Gastrocnemius medialis (tissue), 4 donors: ENCODE measurements around the gene PERP.
"Not testable (repeated sequence)": the region's sequence is repeated elsewhere in the genome, so short reads cannot be mapped to it uniquely, and the experiment has no call there.

Experiments
- CTCF ChIP-seq, 5 experiments: fragments of 450-650 bp in 3 of 5; fragments of 200-600 bp in 2 of 5; sonication (generic) in 2 of 5; IDR thresholded peaks in 4 of 5; conservative IDR thresholded peaks in 1 of 5; 1 replicate in 4 of 5; 2 replicates in 1 of 5; pipeline ENCODE4 v1.5.1; 2016 to 2019; ENCODE audit warnings: antibody characterized with exemption in 5 of 5, mild to moderate bottlenecking in 3 of 5, moderate library complexity in 3 of 5
- POLR2A ChIP-seq, 2 donors: fragments of 450-650 bp; IDR thresholded peaks; one replicate each; pipeline ENCODE4 v1.6.1; 2017; ENCODE audit warnings: antibody characterized with exemption in 2 of 2, mild to moderate bottlenecking in 2 of 2, moderate library complexity in 2 of 2

GRCh38 chr6:138119229-138119628 is 12.0 kb upstream of the PERP start:
- TF ChIP-seq CTCF (IDR thresholded peaks at IDR 0.05 in 4 of 5, conservative IDR thresholded peaks at IDR 0.05 in 1 of 5); POLR2A (IDR thresholded peaks at IDR 0.05): not testable (repeated sequence)
